Esophagus muscularis mucosa (tissue), 4 donors: ENCODE results near the gene RHO. TPM values are rescaled to one million over a fixed set of nuclear protein-coding genes. Genes with fewer than 3 reads are reported as not detected.

Source experiments
- DNase-seq: peaks from one replicate; pipeline ENCODE4 v3.0.0-alpha.2; 2017; ENCODE audit errors: extremely low spot score
- H3K27ac ChIP-seq, 4 donors: fragments of 200-600 bp; sonication (generic); replicated peaks in 1 of 4; 1 replicate in 3 of 4; 2 replicates in 1 of 4; pipeline ENCODE4 v1.5.1; 2016 to 2019; ENCODE audit warnings: mild to moderate bottlenecking in 1 of 4
- H3K27me3 ChIP-seq, 4 donors: fragments of 200-600 bp; sonication (generic); one replicate each; pipeline versions ENCODE4 v1.5.1 to v1.6.0; 2016 to 2019
- H3K36me3 ChIP-seq, 4 donors: fragments of 200-600 bp; sonication (generic); one replicate each; pipeline ENCODE4 v1.5.1; 2016 to 2019
- H3K4me1 ChIP-seq, 4 donors: fragments of 200-600 bp; sonication (generic); one replicate each; pipeline ENCODE4 v1.5.1; 2016 to 2019
- H3K4me3 ChIP-seq, 4 donors: fragments of 200-600 bp; sonication (generic); 1 replicate in 2 of 4; 2 replicates in 2 of 4; pipeline ENCODE4 v1.5.1; 2016 to 2019; ENCODE audit warnings: mild to moderate bottlenecking in 4 of 4, moderate library complexity in 1 of 4
- H3K9me3 ChIP-seq, 4 donors: fragments of 200-600 bp; sonication (generic); 1 replicate in 3 of 4; 2 replicates in 1 of 4; pipeline ENCODE4 v1.5.1; 2016 to 2019
- EP300 ChIP-seq: sonication (generic); formaldehyde crosslinking; IDR thresholded peaks from one replicate; pipeline ENCODE4 v1.6.1; 2017; ENCODE audit warnings: antibody characterized with exemption
- POLR2A ChIP-seq: fragments of 450-650 bp; IDR thresholded peaks from one replicate; pipeline ENCODE4 v1.6.1; 2017; ENCODE audit warnings: antibody characterized with exemption, moderate library complexity, mild to moderate bottlenecking, low read depth
- POLR2AphosphoS5 ChIP-seq, 2 donors: sonication (generic); formaldehyde crosslinking; IDR thresholded peaks; one replicate each; pipeline ENCODE4 v1.6.1; 2017; ENCODE audit warnings: antibody characterized with exemption in 2 of 2
- whole genome bisulfite sequencing: methylation state at CpG from one replicate; pipeline ENCODE4 v1.1.5; 2018; 5-methylcytosine and 5-hydroxymethylcytosine counted together
- intact Hi-C: fragments of 100-400 bp; cut with DNase I; formaldehyde crosslinking; loops from one replicate; pipeline ENCODE4 v1.15.1; 2023
- total RNA-seq, 4 donors: library from RNA; depleted of rRNA; stranded (reverse); fragments of >200 nt; gene quantifications; one replicate each; pipeline versions ENCODE4 v1.1.0 to v1.2.1, GENCODE V29; 2016
- TF ChIP-seq, protein P1 (sequence below), 3 experiments: fragments of 200-600 bp in 2 of 3; fragments of 450-650 bp in 1 of 3; sonication (generic) in 2 of 3; IDR thresholded peaks; one replicate each; pipeline ENCODE4 v1.5.1; 2017 to 2019; ENCODE audit warnings: antibody characterized with exemption in 3 of 3, mild to moderate bottlenecking in 2 of 3, moderate library complexity in 1 of 3

Gene RHO
- total RNA-seq, 4 donors from 2014 or later, result not detected

DNA sequence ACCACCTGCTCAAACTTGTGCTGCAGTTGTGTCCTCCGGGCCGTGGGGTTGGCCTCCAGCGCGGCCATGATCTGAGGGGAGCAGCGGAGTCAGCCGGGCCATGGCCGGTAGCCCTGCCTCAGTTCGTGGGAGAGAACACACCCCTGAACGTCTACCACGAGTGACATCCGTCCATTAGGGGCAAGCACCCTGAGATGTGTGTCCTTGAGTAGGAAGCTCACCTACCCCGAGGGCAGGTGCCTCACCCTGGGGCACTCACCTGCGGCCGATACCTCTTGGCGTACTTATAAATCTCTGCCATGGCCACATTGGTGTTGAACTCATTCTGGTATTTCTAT lies 27.9 kb downstream of the RHO start:
- no peak overlapping the region for H3K4me3 ChIP-seq
- intact Hi-C loops, result no loop called here
- no peaks in the 10 kb centered on the region for H3K27me3 ChIP-seq
- H3K36me3 ChIP-seq, result peaks cover 10 to 56% (median 46%) of the 10 kb centered on the region in 4 donors
- H3K27ac ChIP-seq, result no peak overlapping the region
- H3K9me3 ChIP-seq, result no peaks in the 10 kb centered on the region
- DNase-seq, result no peak
- no peak for TF ChIP-seq POLR2AphosphoS5 (IDR thresholded peaks at IDR 0.05)
- TF ChIP-seq, protein P1, sequence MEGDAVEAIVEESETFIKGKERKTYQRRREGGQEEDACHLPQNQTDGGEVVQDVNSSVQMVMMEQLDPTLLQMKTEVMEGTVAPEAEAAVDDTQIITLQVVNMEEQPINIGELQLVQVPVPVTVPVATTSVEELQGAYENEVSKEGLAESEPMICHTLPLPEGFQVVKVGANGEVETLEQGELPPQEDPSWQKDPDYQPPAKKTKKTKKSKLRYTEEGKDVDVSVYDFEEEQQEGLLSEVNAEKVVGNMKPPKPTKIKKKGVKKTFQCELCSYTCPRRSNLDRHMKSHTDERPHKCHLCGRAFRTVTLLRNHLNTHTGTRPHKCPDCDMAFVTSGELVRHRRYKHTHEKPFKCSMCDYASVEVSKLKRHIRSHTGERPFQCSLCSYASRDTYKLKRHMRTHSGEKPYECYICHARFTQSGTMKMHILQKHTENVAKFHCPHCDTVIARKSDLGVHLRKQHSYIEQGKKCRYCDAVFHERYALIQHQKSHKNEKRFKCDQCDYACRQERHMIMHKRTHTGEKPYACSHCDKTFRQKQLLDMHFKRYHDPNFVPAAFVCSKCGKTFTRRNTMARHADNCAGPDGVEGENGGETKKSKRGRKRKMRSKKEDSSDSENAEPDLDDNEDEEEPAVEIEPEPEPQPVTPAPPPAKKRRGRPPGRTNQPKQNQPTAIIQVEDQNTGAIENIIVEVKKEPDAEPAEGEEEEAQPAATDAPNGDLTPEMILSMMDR (IDR thresholded peaks at IDR 0.05), result no peak
- TF ChIP-seq POLR2A, result no peak
- no peak for TF ChIP-seq EP300
- WGBS, result no CpG with 5 or more reads among the region's 15 CpGs
- H3K4me1 ChIP-seq, result peaks cover 64 to 83% (median 75%) of the 10 kb centered on the region in 4 donors

DNA sequence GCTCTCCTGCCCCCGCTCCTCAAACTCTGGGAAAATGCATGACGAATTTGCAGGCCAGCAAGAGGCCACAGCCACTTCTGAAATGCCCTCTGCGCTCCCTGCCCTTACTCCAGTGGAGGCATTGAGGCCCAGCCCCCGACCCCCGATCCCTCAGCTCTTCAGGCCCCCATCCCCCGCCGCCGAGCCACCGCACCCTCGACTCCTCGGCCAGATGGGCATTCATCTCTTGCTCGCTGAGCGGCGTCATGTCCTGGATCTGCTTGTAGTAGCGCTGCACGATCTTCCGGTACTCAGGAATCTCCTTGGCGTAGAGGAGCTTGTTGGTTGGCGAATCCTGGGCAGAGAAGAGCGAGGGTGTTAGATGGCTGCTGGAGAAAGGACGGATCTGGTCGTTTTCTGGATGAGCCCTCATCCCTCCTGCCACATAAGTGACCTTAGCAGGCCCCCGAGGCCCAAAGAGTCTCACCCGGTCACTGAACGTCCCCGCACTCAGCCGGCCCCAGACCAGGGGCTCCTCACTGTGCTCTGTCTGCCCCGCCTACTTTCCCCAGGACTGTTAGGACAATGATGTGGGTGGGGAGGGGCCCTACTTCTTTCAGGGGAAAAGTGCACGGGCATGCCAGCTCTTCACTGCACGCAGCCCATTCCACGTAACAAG lies 28.6 kb downstream of the RHO start:
- Histone ChIP-seq H3K4me1 (peaks cover 71 to 90% (median 82%) of the 10 kb centered on the region in 4 donors), H3K27me3 (no peaks in the 10 kb centered on the region), H3K36me3 (peaks cover 10 to 62% (median 50%) of the 10 kb centered on the region in 4 donors), H3K4me3 (no peak overlapping the region), H3K9me3 (no peaks in the 10 kb centered on the region), H3K27ac (peak overlapping the region in 1 of 4 donors; percentile 47)
- TF ChIP-seq POLR2A (no peak), POLR2AphosphoS5 (IDR thresholded peaks at IDR 0.05) (no peak), EP300 (no peak)
- TF ChIP-seq, protein P1 (IDR thresholded peaks at IDR 0.05), result no peak
- intact Hi-C loops, result no loop called here
- 86% methylated on average over 31 of the region's 31 CpGs for WGBS
- no peak for DNase-seq

DNA sequence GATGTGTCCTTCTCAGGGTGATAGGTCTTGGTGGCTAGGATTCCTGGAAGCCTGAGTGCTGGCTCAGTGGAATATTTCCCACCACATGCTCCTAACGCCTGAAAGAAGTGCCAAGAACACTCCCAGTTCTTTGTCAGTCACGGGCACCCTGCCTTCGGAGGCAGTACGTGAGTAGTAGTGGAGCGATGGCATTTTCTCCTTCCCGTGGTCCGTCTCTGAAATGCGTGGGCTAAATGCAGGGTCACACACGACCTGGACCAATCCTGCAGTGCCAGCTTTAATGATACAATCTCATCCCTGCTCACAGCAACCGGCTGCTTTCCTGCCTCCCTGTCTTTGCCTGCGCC lies 29.1 kb downstream of the RHO start:
- Histone ChIP-seq H3K9me3 (no peaks in the 10 kb centered on the region), H3K4me3 (no peak overlapping the region), H3K4me1 (peaks cover 74 to 94% (median 85%) of the 10 kb centered on the region in 4 donors), H3K27ac (peak overlapping the region in 2 of 4 donors; percentile 38 to 47), H3K27me3 (no peaks in the 10 kb centered on the region), H3K36me3 (peaks cover 10 to 67% (median 54%) of the 10 kb centered on the region in 4 donors)
- TF ChIP-seq POLR2AphosphoS5 (IDR thresholded peaks at IDR 0.05), result peak in 1 of 2 donors; percentile 15
- TF ChIP-seq EP300, result no peak
- DNase-seq, result no peak
- intact Hi-C loops, result no loop called here
- 34% methylated on average over 7 of the region's 11 CpGs for WGBS

- Histone ChIP-seq H3K27me3 (no peaks in the 10 kb centered on the region), H3K27ac (peak overlapping the region; percentile 4 to 47 (median 28)), H3K9me3 (no peaks in the 10 kb centered on the region), H3K4me1 (peaks cover 70 to 89% (median 81%) of the 10 kb centered on the region in 4 donors), H3K36me3 (peaks cover 10 to 74% (median 61%) of the 10 kb centered on the region in 4 donors), H3K4me3 (no peak overlapping the region)
- WGBS, result 87% methylated on average over 10 of the region's 15 CpGs
- no peak for TF ChIP-seq POLR2A
- intact Hi-C loops, result no loop called here
- no peak for DNase-seq
Observed at GRCh38 chr3:129558081-129558771, 29.8 kb downstream of the RHO start.

DNA sequence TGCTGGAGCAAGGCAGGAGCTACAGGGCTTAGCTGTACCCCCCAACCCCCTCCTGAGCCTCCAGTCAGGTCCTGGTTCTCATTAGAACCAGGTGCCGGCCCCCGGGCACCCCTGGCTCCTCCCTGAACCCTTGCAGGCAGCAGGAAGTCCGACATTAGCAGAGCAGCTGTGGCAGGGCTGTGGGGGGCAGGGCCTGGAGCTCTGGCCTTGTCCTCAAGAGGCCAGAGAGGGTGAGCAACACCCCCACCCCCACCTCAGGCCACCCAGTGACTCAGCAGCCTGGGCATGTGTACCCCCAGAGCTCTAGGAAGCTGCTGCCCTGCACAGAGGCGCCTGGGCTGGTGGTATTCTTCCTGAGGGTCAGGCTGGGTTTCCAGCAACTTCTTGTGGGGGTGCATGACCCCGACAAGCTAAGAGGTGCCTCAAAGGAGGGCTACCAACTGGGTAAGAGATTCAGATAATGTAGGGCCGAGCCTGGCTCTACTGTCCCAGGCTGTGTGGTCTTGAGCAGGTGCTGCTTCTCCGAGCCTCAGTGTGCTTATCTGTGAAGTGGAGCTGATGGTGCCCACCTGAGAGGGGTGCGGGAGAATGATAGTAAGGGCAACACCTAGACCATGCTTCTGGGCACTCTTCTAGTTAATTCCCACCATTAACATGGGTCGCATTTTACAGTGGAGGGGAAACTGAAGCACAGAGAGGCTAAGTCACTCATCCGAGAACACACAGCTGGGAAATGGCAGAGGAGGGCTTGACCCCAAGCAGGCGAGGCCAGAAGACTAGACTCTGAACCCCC lies 30.5 kb downstream of the RHO start:
- intact Hi-C loops, result no loop called here
- peaks cover 70 to 89% (median 79%) of the 10 kb centered on the region in 4 donors for H3K4me1 ChIP-seq
- WGBS, result 100% methylated on average over 3 of the region's 11 CpGs
- H3K27ac ChIP-seq, result peak overlapping the region; percentile 2 to 47 (median 10)
- H3K27me3 ChIP-seq, result no peaks in the 10 kb centered on the region
- H3K4me3 ChIP-seq, result no peak overlapping the region
- DNase-seq, result no peak
- no peak for TF ChIP-seq EP300
- no peak for TF ChIP-seq POLR2A
- TF ChIP-seq, protein P1 (IDR thresholded peaks at IDR 0.05), result no peak
- TF ChIP-seq POLR2AphosphoS5 (IDR thresholded peaks at IDR 0.05), result no peak
- peaks cover 10 to 82% (median 64%) of the 10 kb centered on the region in 4 donors for H3K36me3 ChIP-seq
- H3K9me3 ChIP-seq, result no peaks in the 10 kb centered on the region
